GM23338 (cell line): ENCODE data around the gene TTC22. TPM values are rescaled to one million over a fixed set of nuclear protein-coding genes. Genes with fewer than 3 reads are reported as not detected.

Experiments
- ATAC-seq: fragments of 200-7000 bp; cut with Tn5 transposase; 3 replicates; pipeline ENCODE4 v1.9.1; 2020
- DNase-seq: peaks from one replicate; pipeline ENCODE4 v3.0.0-alpha.2; 2015; ENCODE audit warnings: low spot score
- H2AFZ ChIP-seq: fragments of 200-600 bp; sonication (generic); 2 replicates; pipeline ENCODE4 v1.8.0; 2016; ENCODE audit warnings: antibody characterized with exemption, mild to moderate bottlenecking, moderate library complexity
- H3F3A ChIP-seq: fragments of 200-600 bp; sonication (generic); replicated peaks from 2 replicates; pipeline ENCODE4 v1.8.0; 2017; ENCODE audit warnings: antibody characterized with exemption, mixed run types, low read depth
- H3K27ac ChIP-seq: fragments of 200-600 bp; sonication (generic); 2 replicates; pipeline ENCODE4 v1.6.1; 2016; ENCODE audit warnings: low read depth
- H3K27me3 ChIP-seq: fragments of 200-600 bp; sonication (generic); 2 replicates; pipeline ENCODE4 v1.8.0; 2016; ENCODE audit warnings: mild to moderate bottlenecking, mixed run types, moderate library complexity; ENCODE audit not compliant: insufficient read depth
- H3K36me3 ChIP-seq: fragments of 200-600 bp; sonication (generic); 2 replicates; pipeline ENCODE4 v1.8.0; 2016; ENCODE audit warnings: mild to moderate bottlenecking; ENCODE audit not compliant: insufficient read depth
- H3K4me1 ChIP-seq: fragments of 200-600 bp; sonication (generic); 2 replicates; pipeline ENCODE4 v1.8.0; 2016; ENCODE audit warnings: mild to moderate bottlenecking, moderate library complexity; ENCODE audit not compliant: insufficient read depth
- H3K4me2 ChIP-seq: fragments of 200-600 bp; sonication (generic); 2 replicates; pipeline ENCODE4 v1.7.1; 2017; ENCODE audit warnings: mixed run types
- H3K4me3 ChIP-seq: fragments of 200-600 bp; sonication (generic); 2 replicates; pipeline ENCODE4 v1.6.1; 2016; ENCODE audit warnings: mixed run types
- H3K79me2 ChIP-seq: fragments of 200-600 bp; sonication (generic); replicated peaks from 2 replicates; pipeline ENCODE4 v1.8.0; 2017; ENCODE audit warnings: mild to moderate bottlenecking; ENCODE audit not compliant: insufficient read depth
- H3K9me2 ChIP-seq: fragments of 200-600 bp; sonication (generic); 2 replicates; pipeline ENCODE4 v1.8.0; 2017; ENCODE audit not compliant: insufficient read depth
- H4K20me1 ChIP-seq: fragments of 200-600 bp; sonication (generic); replicated peaks from 2 replicates; pipeline ENCODE4 v1.8.0; 2017; ENCODE audit warnings: mild to moderate bottlenecking; ENCODE audit not compliant: insufficient read depth
- H3K27ac Mint-ChIP-seq: 2 replicates; pipeline ENCODE4 v1.8.0; 2020; ENCODE audit warnings: inconsistent platforms, mild to moderate bottlenecking, moderate library complexity, mixed read lengths
- H3K27me3 Mint-ChIP-seq: 3 replicates; pipeline ENCODE4 v1.8.0; 2022; ENCODE audit warnings: low read depth, mild to moderate bottlenecking, moderate library complexity, mixed read lengths, inconsistent platforms; ENCODE audit not compliant: insufficient read depth, poor library complexity
- H3K36me3 Mint-ChIP-seq: 3 replicates; pipeline ENCODE4 v1.8.0; 2021; ENCODE audit warnings: low read depth, mild to moderate bottlenecking, inconsistent platforms, moderate library complexity, mixed read lengths
- H3K4me1 Mint-ChIP-seq: 3 replicates; pipeline ENCODE4 v1.8.0; 2020; ENCODE audit warnings: mild to moderate bottlenecking, inconsistent platforms, mixed read lengths
- H3K4me3 Mint-ChIP-seq: 3 replicates; pipeline ENCODE4 v1.8.0; 2021; ENCODE audit warnings: moderate library complexity, mild to moderate bottlenecking, inconsistent platforms, mixed read lengths
- H3K9me3 Mint-ChIP-seq: 3 replicates; pipeline ENCODE4 v1.8.0; 2020; ENCODE audit warnings: moderate library complexity, mild to moderate bottlenecking, inconsistent platforms, mixed read lengths
- CREB1 ChIP-seq: fragments of 250-450 bp; sonication (Bioruptor Pico); IDR thresholded peaks from 2 replicates; pipeline ENCODE4 v1.5.0; 2020; ENCODE audit warnings: low read depth, mild to moderate bottlenecking, moderate library complexity
- CTCF ChIP-seq, 2 experiments: fragments of 200-600 bp in 1 of 2; sonication (generic) in 1 of 2; conservative IDR thresholded peaks; 2 replicates each; pipeline versions ENCODE4 v1.5.1 to v1.6.1; 2016 to 2017; ENCODE audit warnings: antibody characterized with exemption in 2 of 2, low read depth in 2 of 2, mild to moderate bottlenecking in 2 of 2, moderate library complexity in 1 of 2
- ETS1 ChIP-seq: IDR thresholded peaks from 2 replicates; pipeline ENCODE4 v1.6.1; 2016; ENCODE audit warnings: antibody characterized with exemption
- EZH2 ChIP-seq: fragments of 200-600 bp; sonication (generic); IDR thresholded peaks from one replicate; pipeline ENCODE4 v1.8.0; 2017; ENCODE audit warnings: antibody characterized with exemption, mild to moderate bottlenecking, low read depth; ENCODE audit not compliant: unreplicated experiment
- EZH2phosphoT487 ChIP-seq: fragments of 200-600 bp; sonication (generic); IDR thresholded peaks from one replicate; pipeline ENCODE4 v1.8.1; 2018; ENCODE audit warnings: antibody characterized with exemption; ENCODE audit not compliant: unreplicated experiment
- JUNB ChIP-seq: IDR thresholded peaks from one replicate; pipeline ENCODE4 v1.6.1; 2016; ENCODE audit warnings: antibody characterized with exemption; ENCODE audit not compliant: unreplicated experiment
- NANOG ChIP-seq: IDR thresholded peaks from 2 replicates; pipeline ENCODE4 v1.6.1; 2016; ENCODE audit warnings: antibody characterized with exemption, borderline replicate concordance
- POLR2AphosphoS5 ChIP-seq: IDR thresholded peaks from 2 replicates; pipeline ENCODE4 v1.6.1; 2016; ENCODE audit warnings: antibody characterized with exemption, low read depth
- REST ChIP-seq: IDR thresholded peaks from one replicate; pipeline ENCODE4 v1.6.1; 2018; ENCODE audit warnings: antibody characterized with exemption; ENCODE audit not compliant: unreplicated experiment
- STAT1 ChIP-seq: IDR thresholded peaks from one replicate; pipeline ENCODE4 v1.6.1; 2016; ENCODE audit warnings: antibody characterized with exemption; ENCODE audit not compliant: unreplicated experiment
- ZNF114 ChIP-seq: fragments of 250-450 bp; sonication (Bioruptor Pico); IDR thresholded peaks from 2 replicates; pipeline ENCODE4 v1.5.0; 2020; ENCODE audit warnings: mild to moderate bottlenecking, moderate library complexity
- ZNF331 ChIP-seq: fragments of 250-450 bp; sonication (Bioruptor Pico); IDR thresholded peaks from 2 replicates; pipeline ENCODE4 v1.5.0; 2020; ENCODE audit warnings: low read depth, mild to moderate bottlenecking, moderate library complexity
- ZNF462 ChIP-seq: fragments of 250-450 bp; sonication (Bioruptor Pico); IDR thresholded peaks from 2 replicates; pipeline ENCODE4 v1.5.0; 2020; ENCODE audit warnings: mild to moderate bottlenecking, moderate library complexity
- polyA plus RNA-seq: library from polyadenylated mRNA; unstranded; fragments of >200 nt; fragmentation: Nextera tagmentation; extraction: Ambion mirVana; gene quantifications from 2 replicates; pipeline ENCODE4 v1.2.1, GENCODE V29; 2016
- total RNA-seq: library from RNA; depleted of rRNA; stranded (reverse); fragments of >200 nt; shearing (Covaris generic); gene quantifications from 2 replicates; pipeline ENCODE4 v1.2.3, GENCODE V29; 2014

The TTC22 gene
- total and polyA plus RNA-seq, 2 experiments from 2014 or later, result 1.2 to 2.5 TPM

- Histone ChIP-seq H4K20me1 (no peaks in the 10 kb centered on the region), H3K4me1 (peaks cover 25% of the 10 kb centered on the region), H3K36me3 (no peaks in the 10 kb centered on the region), H3K9me2 (peaks cover 4% of the 10 kb centered on the region; the same call in 1 of the 2 replicates), H3F3A (no peaks in the 10 kb centered on the region; the same call in 1 of the 2 replicates), H3K4me3 (peak overlapping the region; percentile 41), H2AFZ (peak overlapping the region; percentile 92; the same call in 1 of the 2 replicates), H3K4me2 (peak overlapping the region; percentile 66), H3K27me3 (no peaks in the 10 kb centered on the region), H3K27ac (no peak overlapping the region), H3K79me2 (no peaks in the 10 kb centered on the region)
- no peaks in the 10 kb centered on the region for H3K9me3 Mint-ChIP-seq
- ATAC-seq (peak; percentile 34), DNase-seq (no peak)
- no peak for TF ChIP-seq ETS1
- TF ChIP-seq ZNF114, result no peak
- TF ChIP-seq JUNB, result no peak
- TF ChIP-seq NANOG, result no peak
- TF ChIP-seq STAT1, result no peak
- no peak for TF ChIP-seq CREB1 (CRISPR knock-in tag)
- TF ChIP-seq REST, result no peak
- TF ChIP-seq ZNF462 (CRISPR knock-in tag), result no peak
- TF ChIP-seq POLR2AphosphoS5, result no peak
- TF ChIP-seq CTCF (conservative IDR thresholded peaks at IDR 0.05; ENCODE audit: low read depth in 2 of 2), result no peak
- TF ChIP-seq EZH2phosphoT487, result no peak
- no peak for TF ChIP-seq EZH2
- TF ChIP-seq ZNF331 (CRISPR knock-in tag), result no peak
- H3K4me1 Mint-ChIP-seq, result peaks cover 47% of the 10 kb centered on the region
- peaks cover 18% of the 10 kb centered on the region for H3K27me3 Mint-ChIP-seq
- no peaks in the 10 kb centered on the region for H3K36me3 Mint-ChIP-seq
- H3K27ac Mint-ChIP-seq, result no peak overlapping the region
- peak overlapping the region; percentile 2; the same call in 1 of the 3 replicates for H3K4me3 Mint-ChIP-seq
These were observed 13.0 kb upstream of the TTC22 start for GRCh38 chr1:54814126-54814498.
